Ishikawa (cell line): ENCODE data around the gene METTL23.

Experiments used
- CEBPB ChIP-seq: IDR thresholded peaks from 2 replicates; pipeline ENCODE4 v1.6.1; 2012
- CREB1 ChIP-seq: IDR thresholded peaks from 2 replicates; pipeline ENCODE4 v1.6.1; 2012; ENCODE audit warnings: low read depth
- EGR1 ChIP-seq: IDR thresholded peaks from 2 replicates; pipeline ENCODE4 v1.6.1; 2012
- EP300 ChIP-seq: IDR thresholded peaks from 2 replicates; pipeline ENCODE4 v1.6.1; 2012; ENCODE audit warnings: borderline replicate concordance
- FOXM1 ChIP-seq: IDR thresholded peaks from 2 replicates; pipeline ENCODE4 v1.6.1; 2012; ENCODE audit warnings: low read depth, borderline replicate concordance
- NFIC ChIP-seq: IDR thresholded peaks from 2 replicates; pipeline ENCODE4 v1.6.1; 2012
- RAD21 ChIP-seq: IDR thresholded peaks from 2 replicates; pipeline ENCODE4 v1.6.1; 2012; ENCODE audit warnings: low read depth
- TAF1 ChIP-seq: IDR thresholded peaks from 2 replicates; pipeline ENCODE4 v1.6.1; 2012; ENCODE audit warnings: low read depth, mild to moderate bottlenecking
- TCF12 ChIP-seq: IDR thresholded peaks from 2 replicates; pipeline ENCODE4 v1.6.1; 2012; ENCODE audit warnings: low read depth
- TEAD4 ChIP-seq: IDR thresholded peaks from 2 replicates; pipeline ENCODE4 v1.6.1; 2012
- YY1 ChIP-seq: IDR thresholded peaks from 2 replicates; pipeline ENCODE4 v1.6.1; 2012; ENCODE audit warnings: low read depth
- ZBTB7A ChIP-seq: IDR thresholded peaks from 2 replicates; pipeline ENCODE4 v1.6.1; 2012; ENCODE audit warnings: low read depth
- TF ChIP-seq, protein P1 (sequence below): IDR thresholded peaks from 2 replicates; pipeline ENCODE4 v1.6.1; 2012
- TF ChIP-seq, protein P2 (sequence below): IDR thresholded peaks from 2 replicates; pipeline ENCODE4 v1.6.1; 2012; ENCODE audit warnings: low read depth, mild to moderate bottlenecking
- TF ChIP-seq, protein P3 (sequence below): IDR thresholded peaks from 2 replicates; pipeline ENCODE4 v1.6.1; 2012

METTL23 gene

DNA sequence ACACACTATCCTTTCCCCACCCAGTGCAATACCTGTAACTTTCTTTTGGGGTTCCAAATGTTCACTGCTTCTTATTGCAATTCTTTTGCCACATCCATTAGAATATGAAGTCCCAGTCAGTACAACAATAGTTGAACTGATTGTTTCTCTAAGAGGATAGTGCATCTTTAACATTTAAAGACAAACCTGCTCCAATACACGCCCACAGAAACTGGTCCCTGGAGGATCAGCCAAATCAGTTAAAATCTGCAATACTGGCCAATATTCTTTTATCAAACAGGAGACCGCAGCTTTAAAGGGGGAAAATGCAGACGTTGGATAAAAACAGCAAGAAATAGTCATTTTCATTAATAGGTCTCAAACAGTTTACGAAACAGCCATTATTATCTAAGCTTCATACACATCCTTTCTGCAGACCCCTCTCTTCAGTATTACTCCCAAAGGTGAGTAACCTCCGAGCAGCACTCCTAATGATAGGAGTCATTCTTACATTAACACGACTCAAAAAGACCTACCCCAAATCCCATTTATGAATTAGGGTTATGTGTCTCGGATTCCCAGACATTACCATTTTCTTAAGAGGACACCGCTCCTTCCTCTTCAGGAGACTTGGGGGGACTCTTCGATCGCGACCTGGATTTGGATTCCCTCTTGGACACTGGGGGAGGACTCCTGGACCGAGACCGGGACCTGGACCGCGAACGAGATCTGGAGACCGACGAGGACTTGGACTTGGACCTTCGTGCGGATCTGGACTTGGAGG, 9.1 kb downstream of the METTL23 start:
- TF ChIP-seq EP300 = no peak
- TF ChIP-seq, protein P1, sequence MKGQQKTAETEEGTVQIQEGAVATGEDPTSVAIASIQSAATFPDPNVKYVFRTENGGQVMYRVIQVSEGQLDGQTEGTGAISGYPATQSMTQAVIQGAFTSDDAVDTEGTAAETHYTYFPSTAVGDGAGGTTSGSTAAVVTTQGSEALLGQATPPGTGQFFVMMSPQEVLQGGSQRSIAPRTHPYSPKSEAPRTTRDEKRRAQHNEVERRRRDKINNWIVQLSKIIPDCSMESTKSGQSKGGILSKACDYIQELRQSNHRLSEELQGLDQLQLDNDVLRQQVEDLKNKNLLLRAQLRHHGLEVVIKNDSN = no peak
- no peak for TF ChIP-seq TAF1
- no peak for TF ChIP-seq TEAD4
- TF ChIP-seq TCF12 = no peak
- TF ChIP-seq, protein P2, sequence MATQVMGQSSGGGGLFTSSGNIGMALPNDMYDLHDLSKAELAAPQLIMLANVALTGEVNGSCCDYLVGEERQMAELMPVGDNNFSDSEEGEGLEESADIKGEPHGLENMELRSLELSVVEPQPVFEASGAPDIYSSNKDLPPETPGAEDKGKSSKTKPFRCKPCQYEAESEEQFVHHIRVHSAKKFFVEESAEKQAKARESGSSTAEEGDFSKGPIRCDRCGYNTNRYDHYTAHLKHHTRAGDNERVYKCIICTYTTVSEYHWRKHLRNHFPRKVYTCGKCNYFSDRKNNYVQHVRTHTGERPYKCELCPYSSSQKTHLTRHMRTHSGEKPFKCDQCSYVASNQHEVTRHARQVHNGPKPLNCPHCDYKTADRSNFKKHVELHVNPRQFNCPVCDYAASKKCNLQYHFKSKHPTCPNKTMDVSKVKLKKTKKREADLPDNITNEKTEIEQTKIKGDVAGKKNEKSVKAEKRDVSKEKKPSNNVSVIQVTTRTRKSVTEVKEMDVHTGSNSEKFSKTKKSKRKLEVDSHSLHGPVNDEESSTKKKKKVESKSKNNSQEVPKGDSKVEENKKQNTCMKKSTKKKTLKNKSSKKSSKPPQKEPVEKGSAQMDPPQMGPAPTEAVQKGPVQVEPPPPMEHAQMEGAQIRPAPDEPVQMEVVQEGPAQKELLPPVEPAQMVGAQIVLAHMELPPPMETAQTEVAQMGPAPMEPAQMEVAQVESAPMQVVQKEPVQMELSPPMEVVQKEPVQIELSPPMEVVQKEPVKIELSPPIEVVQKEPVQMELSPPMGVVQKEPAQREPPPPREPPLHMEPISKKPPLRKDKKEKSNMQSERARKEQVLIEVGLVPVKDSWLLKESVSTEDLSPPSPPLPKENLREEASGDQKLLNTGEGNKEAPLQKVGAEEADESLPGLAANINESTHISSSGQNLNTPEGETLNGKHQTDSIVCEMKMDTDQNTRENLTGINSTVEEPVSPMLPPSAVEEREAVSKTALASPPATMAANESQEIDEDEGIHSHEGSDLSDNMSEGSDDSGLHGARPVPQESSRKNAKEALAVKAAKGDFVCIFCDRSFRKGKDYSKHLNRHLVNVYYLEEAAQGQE = no peak
- TF ChIP-seq, protein P3, sequence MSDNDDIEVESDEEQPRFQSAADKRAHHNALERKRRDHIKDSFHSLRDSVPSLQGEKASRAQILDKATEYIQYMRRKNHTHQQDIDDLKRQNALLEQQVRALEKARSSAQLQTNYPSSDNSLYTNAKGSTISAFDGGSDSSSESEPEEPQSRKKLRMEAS = no peak
- no peak for TF ChIP-seq ZBTB7A
- no peak for TF ChIP-seq CREB1

DNA sequence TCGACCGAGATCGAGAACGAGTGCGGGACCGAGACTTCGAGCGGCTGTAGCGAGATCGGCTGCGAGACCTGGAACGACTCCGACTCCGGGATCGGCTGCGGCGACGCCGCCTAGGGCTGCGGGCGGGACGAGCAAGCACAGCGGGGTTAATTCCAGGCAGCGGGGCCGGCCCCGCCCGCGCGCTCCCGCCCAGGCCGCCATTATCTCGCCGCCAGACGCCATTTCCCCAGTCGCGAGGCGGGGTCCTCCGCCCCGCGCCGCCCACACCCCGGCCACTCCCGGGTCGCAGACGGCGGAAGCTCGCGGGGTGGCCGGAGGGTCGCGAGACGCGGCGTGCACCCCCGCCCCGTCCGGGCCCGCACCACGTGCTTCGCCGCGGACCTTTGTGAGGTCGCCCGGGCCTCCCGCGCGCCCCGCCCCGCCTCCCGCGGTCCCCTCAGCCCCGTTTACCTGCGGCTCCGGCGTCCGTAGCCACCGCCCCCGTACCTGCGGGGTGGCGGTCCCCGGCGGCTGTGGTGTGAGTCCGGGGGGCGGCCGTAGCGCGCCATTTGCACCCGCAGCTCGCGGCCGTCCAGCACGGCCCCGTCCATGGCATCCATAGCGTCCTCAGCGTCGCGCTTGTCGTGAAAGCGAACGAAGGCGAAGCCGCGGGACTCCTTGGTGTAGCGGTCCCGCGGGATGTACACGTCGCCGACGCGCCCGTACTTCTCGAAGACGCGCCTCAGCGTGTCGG, 9.9 kb downstream of the METTL23 start:
- TF ChIP-seq YY1 = peak; percentile 95
- TF ChIP-seq, protein P2 = no peak
- peak; percentile 76 for TF ChIP-seq EGR1
- no peak; the same call in none of the 2 replicates for TF ChIP-seq TAF1
- peak; percentile 73 for TF ChIP-seq TEAD4
- TF ChIP-seq TCF12 = no peak

DNA sequence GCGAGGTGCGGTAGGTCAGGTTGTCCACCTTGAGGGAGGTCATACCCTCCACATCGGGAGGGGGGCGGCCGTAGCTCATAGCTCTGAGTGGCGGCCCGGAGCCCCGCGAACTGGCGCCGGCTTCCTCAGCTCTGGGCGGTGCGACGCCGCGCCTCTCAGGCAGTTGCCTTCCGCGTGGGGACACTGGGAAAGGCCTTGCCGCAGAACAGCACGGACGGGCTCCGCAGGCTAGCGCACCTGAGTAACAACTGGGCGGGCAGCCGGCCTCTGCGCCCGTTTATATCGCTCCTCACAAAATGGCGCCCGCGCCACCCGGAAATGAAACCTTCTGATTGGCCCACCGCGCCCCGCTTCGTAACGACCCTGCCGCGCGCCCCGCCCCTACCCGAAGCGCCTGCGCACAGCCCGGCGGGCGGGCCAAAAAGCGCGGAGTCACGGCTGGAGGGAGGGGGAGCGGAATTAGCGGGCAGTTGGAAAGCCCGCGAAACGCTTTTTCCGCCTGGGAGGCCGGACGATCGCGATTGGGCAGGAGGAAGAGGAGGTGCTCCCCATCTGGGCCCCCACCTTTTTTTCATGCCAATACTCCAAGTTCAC, 10.5 kb downstream of the METTL23 start, which contains the start of gene SRSF2:
TSS of gene SRSF2 (minus strand) at position 250 of the 594 bp plus-strand sequence. CDS start at position 79, 171 bp downstream.
- TF ChIP-seq RAD21 (no peak), CEBPB (peak; percentile 54; the same call in 1 of the 2 replicates), YY1 (peak; percentile 95), CREB1 (peak; percentile 51; the same call in 1 of the 2 replicates), FOXM1 (no peak; the same call in 1 of the 2 replicates), TEAD4 (peak; percentile 66; the same call in 1 of the 2 replicates), EP300 (no peak; the same call in 1 of the 2 replicates), TAF1 (peak; percentile 97), ZBTB7A (no peak), NFIC (no peak), TCF12 (no peak; the same call in 1 of the 2 replicates), EGR1 (peak; percentile 32; the same call in 1 of the 2 replicates)
- TF ChIP-seq, protein P2 = no peak
- TF ChIP-seq, protein P1 = peak; percentile 3; the same call in 1 of the 2 replicates
- TF ChIP-seq, protein P3 = peak; percentile 79
